ENCODE measurements around the gene DTNBP1. TPM values are rescaled to one million over a fixed set of nuclear protein-coding genes. Genes with fewer than 3 reads are reported as not detected.

DTNBP1 gene
- total and polyA plus RNA-seq, 2 of the 13 experiments (the other 11 are each of a cell fraction or from before 2014, with no cell fraction given), result 6.6 to 19.1 TPM

- no peak for TF ChIP-seq JUNB (CRISPR knock-in tag; IDR thresholded peaks at IDR 0.05; ENCODE audit: borderline replicate concordance)
- TF ChIP-seq ZNF20 (CRISPR knock-in tag; IDR thresholded peaks at IDR 0.05), result no peak
- no peak for TF ChIP-seq ZNF207 (IDR thresholded peaks at IDR 0.05; ENCODE audit: borderline replicate concordance)
- no peak for TF ChIP-seq HMGXB3 (CRISPR knock-in tag; IDR thresholded peaks at IDR 0.05; ENCODE audit: borderline replicate concordance)
- TF ChIP-seq MAFK (conservative IDR thresholded peaks at IDR 0.05 in 1 of 2, IDR thresholded peaks at IDR 0.05 in 1 of 2; ENCODE audit: low read length in 2 of 2), result no peak
- no peak for TF ChIP-seq PCBP1 (IDR thresholded peaks at IDR 0.05; ENCODE audit: borderline replicate concordance, low read depth, low read length)
- peak; percentile 20; the same call in 1 of the 2 replicates for TF ChIP-seq HOXA3 (CRISPR knock-in tag; IDR thresholded peaks at IDR 0.05)
- peak; percentile 77 for TF ChIP-seq PBX2 (CRISPR knock-in tag; IDR thresholded peaks at IDR 0.05)
- TF ChIP-seq ZNF572 (CRISPR knock-in tag; IDR thresholded peaks at IDR 0.05), result no peak
- TF ChIP-seq NCOA5 (CRISPR knock-in tag; IDR thresholded peaks at IDR 0.05), result no peak
- TF ChIP-seq KMT2B (CRISPR knock-in tag; IDR thresholded peaks at IDR 0.05), result no peak
- peak; percentile 28; the same call in 1 of the 2 replicates for TF ChIP-seq ZNF124 (CRISPR knock-in tag; IDR thresholded peaks at IDR 0.05)
- no peak for TF ChIP-seq ATAD3A (CRISPR knock-in tag; IDR thresholded peaks at IDR 0.05)
- TF ChIP-seq NR2F2 (IDR thresholded peaks at IDR 0.05; ENCODE audit: borderline replicate concordance, low read depth), result no peak
- no peak for TF ChIP-seq ZBTB25 (CRISPR knock-in tag; IDR thresholded peaks at IDR 0.05)
These were observed 171.4 kb downstream of the DTNBP1 start (continued) for GRCh38 chr6:15491255-15491985.

Data from HepG2 (cell line).